WTC11 (cell line): ENCODE data around the gene KRT32. TPM values are rescaled to one million over a fixed set of nuclear protein-coding genes. Genes with fewer than 3 reads are reported as not detected.

Experiments used
- ATAC-seq: fragments of 200-7000 bp; cut with Tn5 transposase; 2 replicates; pipeline ENCODE4 v1.10.0; 2021; ENCODE audit warnings: mild to moderate bottlenecking, moderate library complexity
- CTCF ChIA-PET: fragments of 300-600 bp; sonication (Branson Sonifier 250); formaldehyde crosslinking; loops from one replicate; lab custom pipeline; 2021; ENCODE audit warnings: antibody characterized with exemption; lab: Charles Lee
- POLR2A ChIA-PET: fragments of 350-600 bp; sonication (Branson Sonifier 250); formaldehyde crosslinking; loops from one replicate; lab custom pipeline; 2021; ENCODE audit warnings: antibody characterized with exemption; lab: Charles Lee
- DNase-seq: peaks from one replicate; pipeline ENCODE4 v3.0.0; 2021; ENCODE audit warnings: low spot score
- H3K27ac Mint-ChIP-seq: 2 replicates; pipeline ENCODE4 v1.8.0; 2021; ENCODE audit warnings: mixed read lengths
- H3K27me3 Mint-ChIP-seq: 2 replicates; pipeline ENCODE4 v1.8.0; 2021; ENCODE audit warnings: low read depth, mild to moderate bottlenecking, moderate library complexity, mixed read lengths
- H3K36me3 Mint-ChIP-seq: 2 replicates; pipeline ENCODE4 v1.8.0; 2021; ENCODE audit warnings: mixed read lengths
- H3K4me1 Mint-ChIP-seq: 2 replicates; pipeline ENCODE4 v1.8.0; 2022; ENCODE audit warnings: mixed read lengths
- H3K4me3 Mint-ChIP-seq: 2 replicates; pipeline ENCODE4 v1.8.0; 2021; ENCODE audit warnings: mild to moderate bottlenecking, moderate library complexity, mixed read lengths
- H3K9me3 Mint-ChIP-seq: 2 replicates; pipeline ENCODE4 v1.8.0; 2021; ENCODE audit warnings: mixed read lengths
- AR ChIP-seq: fragments of 250-450 bp; sonication (Bioruptor Pico); IDR thresholded peaks from 2 replicates; pipeline ENCODE4 v1.9.0; 2021; ENCODE audit warnings: mild to moderate bottlenecking
- CREM ChIP-seq: sonication (generic); formaldehyde crosslinking; IDR thresholded peaks from 2 replicates; pipeline ENCODE4 v1.8.1; 2022; ENCODE audit warnings: mild to moderate bottlenecking, missing genetic modification reagents, moderate library complexity
- EMX1 ChIP-seq: fragments of 250-450 bp; sonication (Bioruptor Pico); IDR thresholded peaks from 2 replicates; pipeline ENCODE4 v1.8.0; 2021; ENCODE audit warnings: mild to moderate bottlenecking
- ERG ChIP-seq: fragments of 250-450 bp; sonication (Bioruptor Pico); IDR thresholded peaks from 2 replicates; pipeline ENCODE4 v1.8.0; 2021; ENCODE audit warnings: mild to moderate bottlenecking
- FOXK1 ChIP-seq: sonication (generic); formaldehyde crosslinking; IDR thresholded peaks from 2 replicates; pipeline ENCODE4 v1.8.0; 2022; ENCODE audit warnings: mild to moderate bottlenecking, moderate library complexity, missing genetic modification reagents
- FOXP1 ChIP-seq: sonication (generic); formaldehyde crosslinking; IDR thresholded peaks from 2 replicates; pipeline ENCODE4 v1.8.0; 2022; ENCODE audit warnings: missing genetic modification reagents, mild to moderate bottlenecking, moderate library complexity, borderline replicate concordance
- GABPB1 ChIP-seq: sonication (generic); formaldehyde crosslinking; IDR thresholded peaks from 2 replicates; pipeline ENCODE4 v1.8.1; 2023; ENCODE audit warnings: mild to moderate bottlenecking, missing genetic modification reagents
- MAX ChIP-seq: sonication (generic); formaldehyde crosslinking; IDR thresholded peaks from 2 replicates; pipeline ENCODE4 v1.8.0; 2022; ENCODE audit warnings: mild to moderate bottlenecking, missing genetic modification reagents
- NFE2L1 ChIP-seq: sonication (generic); formaldehyde crosslinking; IDR thresholded peaks from 2 replicates; pipeline ENCODE4 v1.8.1; 2023; ENCODE audit warnings: missing genetic modification reagents
- NR2C2 ChIP-seq: sonication (generic); formaldehyde crosslinking; IDR thresholded peaks from 2 replicates; pipeline ENCODE4 v1.8.0; 2022; ENCODE audit warnings: mild to moderate bottlenecking, missing genetic modification reagents
- RELA ChIP-seq: sonication (generic); formaldehyde crosslinking; IDR thresholded peaks from 2 replicates; pipeline ENCODE4 v1.8.1; 2022; ENCODE audit warnings: missing genetic modification reagents, mild to moderate bottlenecking, borderline replicate concordance
- TEAD1 ChIP-seq: sonication (generic); formaldehyde crosslinking; IDR thresholded peaks from 2 replicates; pipeline ENCODE4 v1.8.0; 2022; ENCODE audit warnings: mild to moderate bottlenecking, missing genetic modification reagents
- ZNF138 ChIP-seq: sonication (generic); formaldehyde crosslinking; conservative IDR thresholded peaks from 2 replicates; pipeline ENCODE4 v1.8.1; 2022; ENCODE audit warnings: mild to moderate bottlenecking, moderate library complexity, missing genetic modification reagents
- ZNF671 ChIP-seq: fragments of 250-450 bp; sonication (Bioruptor Pico); IDR thresholded peaks from 2 replicates; pipeline ENCODE4 v1.8.0; 2021; ENCODE audit warnings: mild to moderate bottlenecking
- total RNA-seq: library from RNA; stranded (reverse); gene quantifications from 3 replicates; pipeline ENCODE4 v1.2.3, GENCODE V29; 2021
- TF ChIP-seq, protein P1 (sequence below): sonication (generic); formaldehyde crosslinking; IDR thresholded peaks from 2 replicates; pipeline ENCODE4 v1.8.1; 2023; ENCODE audit warnings: mild to moderate bottlenecking, missing genetic modification reagents, borderline replicate concordance
- TF ChIP-seq, protein P2 (sequence below): sonication (generic); formaldehyde crosslinking; IDR thresholded peaks from 2 replicates; pipeline ENCODE4 v1.8.1; 2022; ENCODE audit warnings: missing genetic modification reagents, borderline replicate concordance
- TF ChIP-seq, protein P3 (sequence below): sonication (generic); formaldehyde crosslinking; conservative IDR thresholded peaks from 2 replicates; pipeline ENCODE4 v1.8.1; 2023; ENCODE audit warnings: mild to moderate bottlenecking, low read depth, missing genetic modification reagents, moderate library complexity
- TF ChIP-seq, protein P4 (sequence below): sonication (generic); formaldehyde crosslinking; IDR thresholded peaks from 2 replicates; pipeline ENCODE4 v1.8.1; 2023; ENCODE audit warnings: mild to moderate bottlenecking, missing genetic modification reagents, moderate library complexity

The KRT32 gene
- total RNA-seq, 1 experiment from 2014 or later, result not detected

DNA sequence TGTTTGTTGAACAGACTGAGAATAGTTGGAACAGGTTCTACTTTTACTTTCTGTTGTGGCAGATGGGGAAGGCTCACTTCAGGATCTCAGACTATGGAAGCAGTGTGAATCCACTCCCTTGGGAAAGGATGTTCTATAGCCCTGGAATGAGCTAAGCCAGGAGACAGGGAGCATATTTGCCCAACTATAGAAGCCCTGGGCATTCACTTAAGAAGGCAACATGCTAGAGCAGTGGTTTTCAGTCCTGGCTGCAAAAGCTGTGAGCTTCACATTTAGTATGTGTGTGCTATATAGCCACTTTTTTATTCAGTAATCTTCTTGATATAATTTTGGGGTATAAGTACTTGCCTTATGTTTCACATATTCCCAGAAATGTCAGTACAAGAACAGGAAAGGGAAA lies 1.2 kb upstream of the KRT32 start:
- H3K27me3 Mint-ChIP-seq, result peaks cover 5% of the 10 kb centered on the region
- H3K9me3 Mint-ChIP-seq, result peaks cover 25% of the 10 kb centered on the region
- H3K4me3 Mint-ChIP-seq, result no peak overlapping the region
- H3K4me1 Mint-ChIP-seq, result no peaks in the 10 kb centered on the region
- no peak overlapping the region for H3K27ac Mint-ChIP-seq
- DNase-seq (no peak), ATAC-seq (no peak)
- POLR2A ChIA-PET, result no interaction called here
- CTCF ChIA-PET, result interaction anchor here (0.6 kb wide), 1 partner anchor 419 kb away, joined by 4 read pairs; no protein-coding TSS in a partner anchor
- H3K36me3 Mint-ChIP-seq, result no peaks in the 10 kb centered on the region
- TF ChIP-seq FOXP1 (CRISPR knock-in tag) (no peak), TEAD1 (CRISPR knock-in tag) (no peak), NFE2L1 (no peak), EMX1 (CRISPR knock-in tag) (no peak), MAX (CRISPR knock-in tag) (no peak), NR2C2 (CRISPR knock-in tag) (no peak), CREM (CRISPR knock-in tag) (no peak), ZNF671 (CRISPR knock-in tag) (no peak), ERG (CRISPR knock-in tag) (no peak), AR (no peak), GABPB1 (CRISPR knock-in tag) (no peak), FOXK1 (CRISPR knock-in tag) (no peak), RELA (no peak), ZNF138 (CRISPR knock-in tag) (no peak)
- TF ChIP-seq, protein P1, sequence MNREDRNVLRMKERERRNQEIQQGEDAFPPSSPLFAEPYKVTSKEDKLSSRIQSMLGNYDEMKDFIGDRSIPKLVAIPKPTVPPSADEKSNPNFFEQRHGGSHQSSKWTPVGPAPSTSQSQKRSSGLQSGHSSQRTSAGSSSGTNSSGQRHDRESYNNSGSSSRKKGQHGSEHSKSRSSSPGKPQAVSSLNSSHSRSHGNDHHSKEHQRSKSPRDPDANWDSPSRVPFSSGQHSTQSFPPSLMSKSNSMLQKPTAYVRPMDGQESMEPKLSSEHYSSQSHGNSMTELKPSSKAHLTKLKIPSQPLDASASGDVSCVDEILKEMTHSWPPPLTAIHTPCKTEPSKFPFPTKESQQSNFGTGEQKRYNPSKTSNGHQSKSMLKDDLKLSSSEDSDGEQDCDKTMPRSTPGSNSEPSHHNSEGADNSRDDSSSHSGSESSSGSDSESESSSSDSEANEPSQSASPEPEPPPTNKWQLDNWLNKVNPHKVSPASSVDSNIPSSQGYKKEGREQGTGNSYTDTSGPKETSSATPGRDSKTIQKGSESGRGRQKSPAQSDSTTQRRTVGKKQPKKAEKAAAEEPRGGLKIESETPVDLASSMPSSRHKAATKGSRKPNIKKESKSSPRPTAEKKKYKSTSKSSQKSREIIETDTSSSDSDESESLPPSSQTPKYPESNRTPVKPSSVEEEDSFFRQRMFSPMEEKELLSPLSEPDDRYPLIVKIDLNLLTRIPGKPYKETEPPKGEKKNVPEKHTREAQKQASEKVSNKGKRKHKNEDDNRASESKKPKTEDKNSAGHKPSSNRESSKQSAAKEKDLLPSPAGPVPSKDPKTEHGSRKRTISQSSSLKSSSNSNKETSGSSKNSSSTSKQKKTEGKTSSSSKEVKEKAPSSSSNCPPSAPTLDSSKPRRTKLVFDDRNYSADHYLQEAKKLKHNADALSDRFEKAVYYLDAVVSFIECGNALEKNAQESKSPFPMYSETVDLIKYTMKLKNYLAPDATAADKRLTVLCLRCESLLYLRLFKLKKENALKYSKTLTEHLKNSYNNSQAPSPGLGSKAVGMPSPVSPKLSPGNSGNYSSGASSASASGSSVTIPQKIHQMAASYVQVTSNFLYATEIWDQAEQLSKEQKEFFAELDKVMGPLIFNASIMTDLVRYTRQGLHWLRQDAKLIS (CRISPR knock-in tag), result no peak
- TF ChIP-seq, protein P2, sequence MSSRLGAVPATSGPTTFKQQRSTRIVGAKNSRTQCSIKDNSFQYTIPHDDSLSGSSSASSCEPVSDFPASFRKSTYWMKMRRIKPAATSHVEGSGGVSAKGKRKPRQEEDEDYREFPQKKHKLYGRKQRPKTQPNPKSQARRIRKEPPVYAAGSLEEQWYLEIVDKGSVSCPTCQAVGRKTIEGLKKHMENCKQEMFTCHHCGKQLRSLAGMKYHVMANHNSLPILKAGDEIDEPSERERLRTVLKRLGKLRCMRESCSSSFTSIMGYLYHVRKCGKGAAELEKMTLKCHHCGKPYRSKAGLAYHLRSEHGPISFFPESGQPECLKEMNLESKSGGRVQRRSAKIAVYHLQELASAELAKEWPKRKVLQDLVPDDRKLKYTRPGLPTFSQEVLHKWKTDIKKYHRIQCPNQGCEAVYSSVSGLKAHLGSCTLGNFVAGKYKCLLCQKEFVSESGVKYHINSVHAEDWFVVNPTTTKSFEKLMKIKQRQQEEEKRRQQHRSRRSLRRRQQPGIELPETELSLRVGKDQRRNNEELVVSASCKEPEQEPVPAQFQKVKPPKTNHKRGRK, result no peak
- TF ChIP-seq, protein P3, sequence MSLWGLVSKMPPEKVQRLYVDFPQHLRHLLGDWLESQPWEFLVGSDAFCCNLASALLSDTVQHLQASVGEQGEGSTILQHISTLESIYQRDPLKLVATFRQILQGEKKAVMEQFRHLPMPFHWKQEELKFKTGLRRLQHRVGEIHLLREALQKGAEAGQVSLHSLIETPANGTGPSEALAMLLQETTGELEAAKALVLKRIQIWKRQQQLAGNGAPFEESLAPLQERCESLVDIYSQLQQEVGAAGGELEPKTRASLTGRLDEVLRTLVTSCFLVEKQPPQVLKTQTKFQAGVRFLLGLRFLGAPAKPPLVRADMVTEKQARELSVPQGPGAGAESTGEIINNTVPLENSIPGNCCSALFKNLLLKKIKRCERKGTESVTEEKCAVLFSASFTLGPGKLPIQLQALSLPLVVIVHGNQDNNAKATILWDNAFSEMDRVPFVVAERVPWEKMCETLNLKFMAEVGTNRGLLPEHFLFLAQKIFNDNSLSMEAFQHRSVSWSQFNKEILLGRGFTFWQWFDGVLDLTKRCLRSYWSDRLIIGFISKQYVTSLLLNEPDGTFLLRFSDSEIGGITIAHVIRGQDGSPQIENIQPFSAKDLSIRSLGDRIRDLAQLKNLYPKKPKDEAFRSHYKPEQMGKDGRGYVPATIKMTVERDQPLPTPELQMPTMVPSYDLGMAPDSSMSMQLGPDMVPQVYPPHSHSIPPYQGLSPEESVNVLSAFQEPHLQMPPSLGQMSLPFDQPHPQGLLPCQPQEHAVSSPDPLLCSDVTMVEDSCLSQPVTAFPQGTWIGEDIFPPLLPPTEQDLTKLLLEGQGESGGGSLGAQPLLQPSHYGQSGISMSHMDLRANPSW, result no peak
- TF ChIP-seq, protein P4, sequence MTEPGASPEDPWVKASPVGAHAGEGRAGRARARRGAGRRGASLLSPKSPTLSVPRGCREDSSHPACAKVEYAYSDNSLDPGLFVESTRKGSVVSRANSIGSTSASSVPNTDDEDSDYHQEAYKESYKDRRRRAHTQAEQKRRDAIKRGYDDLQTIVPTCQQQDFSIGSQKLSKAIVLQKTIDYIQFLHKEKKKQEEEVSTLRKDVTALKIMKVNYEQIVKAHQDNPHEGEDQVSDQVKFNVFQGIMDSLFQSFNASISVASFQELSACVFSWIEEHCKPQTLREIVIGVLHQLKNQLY, result no peak
